Sciatic nerve (tissue), 2 donors: Measurements from ENCODE around the gene GALNT3. TPM values are rescaled to one million over a fixed set of nuclear protein-coding genes. Genes with fewer than 3 reads are reported as not detected.

Source experiments
- ATAC-seq: fragments of 200-7000 bp; cut with Tn5 transposase; one replicate; pipeline ENCODE4 v1.9.1; 2020; ENCODE audit warnings: mild to moderate bottlenecking, moderate library complexity
- DNase-seq: peaks from one replicate; pipeline ENCODE4 v3.0.0-alpha.2; 2020; ENCODE audit warnings: low spot score
- intact Hi-C: fragments of 100-400 bp; cut with DNase I; formaldehyde crosslinking; loops from one replicate; pipeline ENCODE4 v1.14.2; 2022
- total RNA-seq: library from RNA; stranded (reverse); fragmentation: NEBNext Ultra II Directional; extraction: Animal tissue kit (Norgen Biotek cat#: 25700); gene quantifications from one replicate; pipeline ENCODE4 v1.2.1, GENCODE V29; 2021
- donor health status: DM: no; HTN: no; CAD: no.
- donor health status: DM: no; HTN: no; CAD: no.

GALNT3 gene
- total RNA-seq, 1 donor from 2014 or later, result 2.5 TPM

DNA sequence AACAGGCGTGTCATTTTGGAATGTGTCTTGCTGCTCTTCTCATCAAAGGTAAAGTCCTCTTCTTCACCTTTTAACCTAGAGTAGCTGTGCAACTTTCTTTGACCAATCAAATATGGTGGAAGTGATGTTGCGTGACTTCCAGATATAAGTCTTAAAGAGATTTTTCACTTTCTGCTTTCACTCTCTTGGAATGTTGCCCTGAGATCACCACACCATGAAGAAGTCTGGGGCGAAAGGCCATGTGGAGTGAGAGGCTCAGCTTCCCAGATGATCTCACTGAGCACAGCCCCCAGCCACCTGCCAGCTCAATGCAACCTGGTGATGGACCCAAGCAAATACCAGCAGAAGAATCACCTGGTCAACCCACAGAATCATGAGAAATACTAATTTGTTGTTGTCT, 7.1 kb upstream of the GALNT3 start:
- ATAC-seq (no peak), DNase-seq (no peak)
- intact Hi-C loops, result no loop called here

DNA sequence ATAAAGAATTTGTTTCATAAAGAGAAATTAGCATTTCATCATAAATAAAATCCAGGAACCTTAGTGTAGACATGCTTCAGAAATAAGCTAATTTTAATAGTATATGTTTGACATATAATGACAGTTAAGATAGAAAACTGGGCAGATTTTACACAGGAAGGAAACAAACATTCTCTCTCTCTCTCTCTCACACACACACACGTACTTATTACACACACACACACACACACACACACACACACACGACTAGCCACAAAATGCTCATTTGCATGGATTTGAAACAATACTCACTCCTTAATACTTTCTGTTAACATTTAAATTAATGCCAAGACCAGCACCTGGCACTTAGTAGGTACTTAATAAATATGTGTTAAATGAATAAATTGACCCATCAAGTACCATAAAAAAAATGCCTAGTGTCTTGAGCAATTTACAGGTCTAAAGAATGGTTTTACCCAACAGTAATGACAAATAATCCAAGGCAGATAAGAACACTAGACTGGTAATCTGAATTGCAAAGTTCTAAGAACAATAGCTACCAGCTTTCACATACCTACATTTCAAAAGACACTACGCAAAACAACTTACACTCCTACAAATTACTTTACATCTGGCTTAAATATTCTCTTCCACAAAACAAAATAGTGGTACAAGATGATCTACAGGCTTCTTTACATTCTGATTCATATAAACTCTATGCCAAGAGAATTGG, 2.9 kb upstream of the GALNT3 start:
- intact Hi-C loops, result no loop called here
- ATAC-seq (no peak), DNase-seq (no peak)

DNA sequence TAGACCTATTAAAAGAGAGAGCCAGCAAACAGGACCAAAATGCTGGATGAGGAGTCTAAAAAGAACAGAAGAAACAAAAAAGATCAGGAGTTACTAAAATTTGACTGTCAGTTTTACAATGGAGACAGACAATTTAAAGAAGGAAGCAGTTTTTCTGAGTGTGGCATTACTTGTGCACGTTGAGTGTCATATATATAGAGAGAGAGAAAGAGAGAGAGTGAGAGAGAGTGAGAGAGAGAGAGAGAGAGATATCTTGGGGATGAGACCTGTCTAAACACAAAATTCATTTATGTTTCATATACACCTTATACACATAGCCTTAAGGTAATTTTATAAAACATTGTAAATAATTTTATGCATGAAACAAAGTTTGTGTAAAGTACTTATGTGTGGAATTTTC, 2.1 kb upstream of the GALNT3 start:
- intact Hi-C loops, result no loop called here
- ATAC-seq, result no peak

DNA sequence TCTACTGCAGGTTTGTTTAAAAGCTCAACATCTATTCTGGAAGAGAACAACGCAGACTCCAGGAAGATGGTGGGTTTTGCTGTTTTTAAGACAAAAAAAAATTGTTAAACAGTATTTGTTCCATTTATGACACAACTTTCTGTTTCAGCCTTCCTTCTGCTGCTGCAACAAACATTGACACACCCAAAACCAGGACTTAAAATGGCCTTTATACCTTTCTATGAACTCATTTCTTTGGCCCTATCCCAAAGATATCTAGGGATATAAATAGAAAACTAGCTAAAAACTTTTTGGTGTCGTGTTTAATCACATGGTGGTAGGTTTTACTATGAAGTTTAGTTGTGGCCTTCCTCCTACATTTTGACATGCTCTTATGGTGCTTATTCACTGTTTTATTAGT, 964 bp upstream of the GALNT3 start:
- intact Hi-C loops, result no loop called here
- DNase-seq (no peak), ATAC-seq (no peak)

More for the DNA sequence above, 2.1 kb upstream of the GALNT3 start:
- DNase-seq, result no peak

DNA sequence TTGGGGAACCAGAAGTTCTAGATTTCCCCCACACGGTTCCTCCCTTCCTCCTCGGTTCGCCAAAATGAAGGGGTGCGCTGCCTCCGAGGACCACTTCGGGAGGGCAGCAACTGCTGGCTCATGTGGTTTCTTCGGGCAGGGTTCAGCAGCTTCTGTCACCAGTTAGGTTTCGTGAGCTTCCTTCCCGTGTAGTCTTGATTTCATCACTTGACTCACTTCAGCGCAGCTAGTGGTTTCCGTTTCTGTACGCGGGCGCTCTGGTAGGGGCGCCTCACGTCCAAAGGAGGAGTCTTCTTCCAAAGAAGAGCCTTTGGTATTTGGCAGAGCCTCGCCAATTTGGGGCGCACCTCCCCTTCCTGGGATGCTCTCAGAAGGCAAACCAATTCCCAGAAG, 485 bp upstream of the GALNT3 start:
- DNase-seq (peak; percentile 61), ATAC-seq (peak; percentile 86)
- intact Hi-C loops, result no loop called here

DNA sequence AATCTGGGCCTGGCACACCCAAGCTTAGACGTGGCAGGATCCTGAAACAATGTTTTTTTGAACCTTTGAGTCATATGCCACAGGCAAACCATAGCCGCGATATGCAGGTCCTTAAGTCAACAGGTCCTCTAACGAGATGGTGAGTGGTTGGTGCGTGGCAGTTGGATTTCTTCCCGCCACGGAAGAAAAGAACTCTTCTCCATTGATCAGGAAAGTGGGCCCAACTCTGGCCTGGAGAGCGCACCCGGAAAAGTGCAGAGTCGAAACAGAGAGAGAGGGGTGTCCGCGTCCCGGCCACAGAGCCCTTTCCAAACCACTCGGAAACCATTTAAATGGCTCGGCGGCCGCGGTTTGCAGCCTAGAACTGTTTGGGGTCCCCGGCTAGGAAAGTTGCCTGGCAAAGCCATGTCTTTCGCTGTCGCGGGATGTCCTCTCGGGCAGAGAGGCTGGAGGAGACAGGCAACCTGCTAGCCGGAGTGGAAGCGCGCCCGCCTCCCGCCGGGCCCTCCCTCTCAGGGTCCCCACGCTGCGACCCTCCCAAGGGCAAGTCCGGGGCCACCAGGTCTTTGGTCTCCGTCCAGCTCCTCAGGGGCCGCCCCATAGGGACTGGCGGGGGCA, 777 bp downstream of the GALNT3 start:
- intact Hi-C loops, result no loop called here
- ATAC-seq (peak; percentile 43), DNase-seq (no peak)

DNA sequence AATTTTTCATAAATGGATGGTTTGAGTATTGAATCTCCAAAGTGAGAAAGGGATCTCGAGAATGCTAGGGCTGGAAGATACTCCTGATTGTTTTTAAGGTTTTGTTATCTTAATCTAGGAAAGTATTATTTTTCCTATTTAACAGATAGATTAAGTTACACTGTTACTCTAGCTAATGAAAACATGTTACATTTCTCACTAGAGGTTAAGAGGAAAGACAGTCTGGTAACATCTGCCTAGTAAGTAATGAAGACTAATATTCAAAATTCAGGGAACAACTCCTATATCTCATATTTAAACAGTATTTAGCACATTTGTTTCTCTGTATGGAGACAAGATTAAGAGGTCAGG, 2.0 kb downstream of the GALNT3 start:
- intact Hi-C loops, result no loop called here
- DNase-seq, result no peak
- no peak for ATAC-seq

DNA sequence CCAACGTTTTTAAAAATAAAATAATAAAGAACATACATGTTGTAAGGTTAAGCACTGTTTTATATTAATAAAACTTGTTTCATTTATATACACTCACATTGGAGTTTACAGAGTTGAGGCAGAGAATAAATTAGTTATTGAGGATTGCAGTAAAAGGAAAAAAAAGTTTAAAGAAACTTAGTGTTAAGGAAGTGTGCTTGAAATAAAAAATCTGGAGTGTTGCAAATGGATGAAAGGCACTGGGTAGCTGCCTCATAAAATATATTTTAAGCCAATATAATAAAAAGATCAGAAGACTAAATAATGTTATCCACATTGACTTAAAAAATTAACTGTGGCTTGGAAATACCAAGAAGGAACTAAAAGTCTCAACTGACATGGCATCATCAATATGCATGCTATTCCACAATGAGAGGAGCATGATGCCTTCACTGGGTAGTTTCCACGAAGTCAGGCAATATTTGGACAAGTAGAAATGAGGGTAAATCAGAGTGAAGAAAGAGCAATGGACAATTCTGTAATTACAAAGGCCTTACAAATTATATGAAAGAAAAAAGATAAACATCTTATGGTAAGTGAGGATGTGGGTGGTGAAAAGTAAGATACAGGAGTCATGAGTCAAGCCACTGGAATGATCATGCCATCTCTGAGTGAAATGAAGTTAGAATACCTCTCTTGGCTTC, 2.5 kb downstream of the GALNT3 start:
- intact Hi-C loops, result no loop called here
- no peak for DNase-seq
- ATAC-seq, result no peak

DNA sequence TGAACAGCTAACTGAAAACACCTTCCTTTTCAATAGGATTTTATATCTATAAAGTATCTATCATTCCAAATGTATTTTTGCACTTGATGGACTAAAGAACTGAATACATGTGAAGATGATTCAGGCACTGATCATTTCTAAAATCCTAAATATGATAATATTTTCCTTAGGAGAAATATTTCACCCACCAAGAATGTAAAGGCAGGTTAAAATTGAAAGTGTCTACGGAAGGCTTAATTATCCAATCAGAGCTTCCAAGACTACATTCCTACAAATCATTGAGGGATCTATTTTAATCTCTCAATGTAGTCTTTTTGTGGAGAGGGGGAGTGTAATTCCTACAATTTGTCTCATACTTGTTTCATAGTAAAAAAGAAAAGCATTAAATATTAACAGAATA, 3.6 kb downstream of the GALNT3 start:
- ATAC-seq, result no peak
- no peak for DNase-seq
- intact Hi-C loops, result no loop called here

DNA sequence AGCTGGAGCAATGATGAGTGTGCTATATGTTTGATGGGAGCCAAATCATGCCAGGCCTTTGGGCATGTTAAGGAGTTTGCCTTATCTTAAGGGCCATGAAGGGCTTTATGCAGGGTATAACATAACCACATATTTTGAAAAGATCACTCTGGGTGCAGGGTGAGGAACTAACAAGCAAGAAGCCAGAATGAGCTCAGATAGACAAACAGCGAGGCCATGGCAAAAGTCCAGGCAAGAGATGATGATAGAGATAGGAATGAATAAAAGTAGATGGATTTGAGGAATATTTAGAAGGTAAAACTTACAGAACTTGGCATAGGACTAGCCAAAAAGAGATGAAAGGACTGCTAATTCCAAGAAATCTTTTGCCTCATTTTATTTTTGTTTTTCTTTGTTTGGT, 6.7 kb downstream of the GALNT3 start:
- intact Hi-C loops, result no loop called here
- ATAC-seq (no peak), DNase-seq (no peak)

DNA sequence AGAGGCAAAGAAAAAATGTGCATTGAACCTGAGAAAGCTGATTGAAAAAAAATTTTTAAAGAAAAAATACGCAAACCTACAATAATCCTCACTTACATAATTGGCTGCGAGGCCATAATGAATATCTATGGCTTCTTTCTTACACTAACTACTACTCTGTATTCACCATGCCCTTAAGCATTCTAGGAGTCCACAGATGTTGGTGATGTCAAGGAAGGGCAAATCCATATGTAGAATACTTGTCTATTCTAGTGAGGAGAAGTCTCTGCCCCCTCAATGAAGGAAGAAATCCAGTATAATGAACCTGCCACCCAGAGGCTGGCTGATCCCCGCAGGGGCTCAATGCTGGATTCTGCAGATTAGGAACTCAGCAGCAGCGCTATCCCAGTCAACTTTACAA, 14.3 kb downstream of the GALNT3 start:
- ATAC-seq (no peak), DNase-seq (no peak)
- intact Hi-C loops, result no loop called here

DNA sequence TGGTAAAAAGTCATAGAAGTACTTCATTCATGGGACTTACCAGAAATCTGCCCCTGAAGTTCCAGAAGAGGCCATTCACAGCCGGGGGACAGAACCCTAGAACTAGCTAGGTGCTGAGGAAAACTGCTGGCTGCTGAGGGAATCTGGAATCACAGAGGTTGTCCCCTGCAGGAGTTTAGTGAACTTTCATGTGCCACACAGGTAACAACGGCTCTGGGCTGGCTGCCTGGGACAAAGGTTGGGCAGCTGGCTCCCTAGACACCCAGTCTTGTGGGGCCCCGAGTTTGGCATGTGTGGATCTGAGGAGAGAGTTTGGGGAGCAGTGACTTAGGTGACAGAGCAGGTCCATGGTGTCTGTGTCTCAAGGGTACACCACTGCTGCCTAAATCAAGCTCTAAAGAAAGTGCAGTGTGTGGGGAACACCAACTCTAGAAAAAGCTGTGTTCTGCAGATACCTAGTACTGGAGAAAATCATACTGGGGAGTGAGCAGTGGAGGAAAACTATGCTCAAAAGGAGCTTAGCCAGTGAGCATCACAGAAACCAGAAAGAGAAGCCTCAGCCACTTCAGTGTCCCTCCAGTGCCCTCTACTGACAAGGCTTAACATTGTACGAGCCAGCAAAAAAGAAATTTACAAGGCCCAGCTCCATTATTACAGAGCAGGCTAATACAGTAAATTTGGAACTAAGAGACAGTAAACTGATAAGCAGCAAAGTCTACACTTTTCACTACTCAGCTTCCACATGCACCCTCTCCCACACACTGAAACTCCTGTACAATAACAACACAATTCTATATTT, 15.2 kb downstream of the GALNT3 start:
- no peak for DNase-seq
- intact Hi-C loops, result no loop called here
- ATAC-seq, result no peak

DNA sequence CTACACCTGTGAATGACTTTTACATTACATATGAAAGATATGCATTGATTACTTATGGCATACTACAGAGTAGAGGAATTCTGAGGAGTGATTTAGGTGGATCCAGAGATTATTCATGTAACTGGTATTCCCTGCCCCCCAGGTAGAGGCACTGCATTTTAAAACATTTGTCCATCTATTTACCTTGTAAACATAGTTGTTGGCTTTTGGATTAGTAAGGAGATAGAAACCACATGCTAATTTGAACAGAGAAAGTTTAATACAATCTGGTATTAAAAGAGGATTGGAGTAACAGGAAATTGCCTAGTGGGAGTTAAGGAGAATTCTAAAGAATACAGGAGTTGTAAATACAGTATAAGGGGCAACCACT, 15.9 kb downstream of the GALNT3 start:
- intact Hi-C loops, result no loop called here
- ATAC-seq, result no peak
- DNase-seq, result no peak

DNA sequence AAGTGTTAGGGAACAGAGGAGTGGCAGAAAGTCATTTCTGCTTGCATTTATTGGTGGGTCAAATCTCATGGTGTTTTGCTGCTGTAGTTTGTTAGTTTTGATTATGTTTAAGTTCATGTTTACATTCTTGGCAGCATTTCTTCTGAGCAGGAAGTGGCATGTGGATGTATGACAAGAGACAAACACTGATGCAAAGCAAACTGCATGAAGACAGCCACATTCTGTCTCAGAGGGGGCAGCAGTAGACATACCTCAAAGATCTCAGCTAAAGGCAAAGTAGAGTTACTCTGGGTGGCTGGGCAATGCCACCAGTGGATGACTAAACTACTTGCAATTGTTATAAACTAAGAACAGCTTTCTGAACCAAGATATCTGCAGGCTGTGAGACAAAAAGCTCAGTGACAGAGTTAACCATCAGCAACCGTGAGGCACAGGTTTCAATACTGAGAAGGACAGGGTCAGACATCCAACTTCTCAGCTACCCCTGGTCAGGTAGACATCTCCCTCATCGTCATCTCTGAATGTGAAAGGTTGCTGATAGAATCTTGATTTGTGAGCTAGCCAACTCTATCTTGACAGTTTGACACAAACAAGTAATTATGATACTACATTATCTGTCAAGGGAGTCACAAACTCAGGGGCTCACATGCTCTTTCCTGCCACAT, 16.4 kb downstream of the GALNT3 start:
- ATAC-seq, result no peak
- intact Hi-C loops, result loop anchor here (2.0 kb wide), 1 partner anchor 195 kb away; no protein-coding TSS in a partner anchor
- DNase-seq, result no peak

DNA sequence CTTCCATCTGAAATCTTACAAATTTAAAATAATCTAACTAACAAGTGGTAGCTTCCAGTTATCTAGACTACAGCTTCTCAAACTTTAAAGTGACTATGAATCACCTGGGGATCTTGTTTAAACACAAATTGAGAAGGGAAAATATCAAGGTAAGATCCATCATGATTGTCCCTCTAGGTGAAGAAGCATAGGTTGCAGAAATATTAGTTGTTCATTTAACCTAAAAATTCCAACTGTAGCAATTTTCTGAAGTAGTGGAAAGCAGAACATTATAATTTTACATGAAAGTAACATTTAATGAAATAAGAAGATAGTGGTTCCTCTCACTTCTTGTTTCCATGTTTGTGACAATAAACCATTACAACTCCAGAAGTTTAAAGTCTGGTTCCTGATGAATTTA, 17.3 kb downstream of the GALNT3 start:
- ATAC-seq (no peak), DNase-seq (no peak)
- intact Hi-C loops, result loop anchor here (2.0 kb wide), 1 partner anchor 194 kb away; no protein-coding TSS in a partner anchor

DNA sequence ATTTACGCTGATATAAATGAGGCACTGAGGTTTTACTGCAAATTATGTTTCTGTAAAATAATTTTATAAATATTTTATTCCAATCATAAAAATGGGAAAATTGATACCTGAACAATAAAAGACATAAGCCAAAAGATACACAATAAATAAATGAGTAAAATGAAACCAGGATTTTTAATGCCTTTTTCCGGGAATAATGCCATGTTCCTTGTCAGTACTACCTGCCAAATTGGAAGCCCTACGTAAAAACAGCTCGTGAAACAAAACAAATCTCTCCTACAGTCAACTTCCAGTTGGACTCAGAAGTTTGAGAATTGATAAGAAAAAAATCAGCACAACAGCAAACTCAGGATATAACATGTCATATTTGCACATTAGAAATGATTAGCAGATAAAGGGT, 18.0 kb downstream of the GALNT3 start:
- intact Hi-C loops, result loop anchor here (2.0 kb wide), 1 partner anchor 193 kb away; no protein-coding TSS in a partner anchor
- DNase-seq, result no peak
- no peak for ATAC-seq

DNA sequence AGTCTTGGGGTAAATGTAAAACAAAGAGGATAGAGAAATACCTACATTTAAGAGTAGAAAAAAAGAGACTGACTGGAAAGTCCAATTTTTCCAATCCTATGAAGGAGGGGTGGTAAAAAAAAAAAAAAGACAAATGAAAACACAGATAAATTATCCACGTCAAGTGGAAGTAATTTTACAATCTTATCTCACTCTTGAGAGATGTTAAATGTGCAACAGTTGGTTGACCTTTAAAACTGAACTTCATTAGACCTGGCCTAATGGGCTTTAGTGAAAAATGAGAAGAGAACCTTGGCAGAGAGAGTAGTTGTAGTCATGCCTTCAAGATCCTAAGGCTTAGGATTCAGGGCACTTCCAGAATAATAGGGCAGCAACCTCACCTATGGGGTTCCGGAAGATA, 20.4 kb downstream of the GALNT3 start:
- intact Hi-C loops, result no loop called here
- no peak for DNase-seq
- no peak for ATAC-seq

DNA sequence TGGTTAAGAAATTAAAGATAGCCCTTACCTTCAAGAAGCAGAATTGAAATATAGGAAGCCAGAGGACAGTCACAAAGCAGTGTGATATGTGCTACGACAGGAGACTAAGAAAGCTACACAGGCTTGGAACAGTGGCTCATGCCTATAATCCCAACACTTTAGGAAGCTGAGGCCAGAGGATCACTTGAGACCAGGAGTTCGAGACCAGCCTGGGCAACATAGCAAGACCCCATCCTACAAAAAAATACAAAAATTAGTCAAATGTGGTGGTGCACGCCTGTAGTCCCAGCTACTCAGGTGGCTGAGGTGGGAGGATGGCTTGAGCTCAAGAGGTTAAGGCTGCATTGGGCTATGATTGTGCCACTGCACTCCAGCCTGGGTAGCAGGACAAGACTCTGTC, 21.9 kb downstream of the GALNT3 start:
- no peak for ATAC-seq
- no peak for DNase-seq
- intact Hi-C loops, result no loop called here

DNA sequence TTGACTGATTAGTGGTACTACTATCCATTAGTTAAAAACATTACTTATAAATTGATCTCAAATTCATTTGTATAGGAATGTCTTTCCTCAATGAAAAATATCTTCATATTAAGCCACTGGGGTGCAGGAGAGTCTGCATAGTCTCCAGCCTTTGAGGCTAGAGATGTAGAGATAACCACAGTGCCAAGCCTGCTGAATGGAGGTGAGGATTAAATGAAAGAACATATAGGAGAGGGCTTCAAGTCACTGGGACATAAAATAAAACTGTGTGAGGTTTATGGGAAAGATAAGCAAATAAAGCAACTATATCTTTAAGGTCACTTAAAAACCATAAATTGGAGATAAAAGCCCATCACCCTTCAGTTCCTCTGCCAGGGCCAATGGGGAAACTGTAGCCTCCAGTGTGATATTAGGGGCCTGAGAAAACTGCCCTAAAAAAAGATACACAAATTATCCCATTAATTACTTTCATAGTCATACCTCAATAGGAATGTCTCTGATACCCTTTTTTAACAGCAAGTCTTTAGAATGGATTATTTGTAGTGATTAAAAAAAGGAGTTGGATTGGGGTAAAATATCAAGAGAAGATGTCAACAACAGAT, 27.6 kb downstream of the GALNT3 start:
- no peak for ATAC-seq
- DNase-seq, result no peak
- intact Hi-C loops, result no loop called here
